SK-N-MC (cell line): ENCODE results near the gene HS3ST2.

Experiments
- EZH2 ChIP-seq: fragments of 200-600 bp; sonication (generic); IDR thresholded peaks from one replicate; pipeline ENCODE4 v1.6.1; 2017; ENCODE audit warnings: antibody characterized with exemption
- POLR2AphosphoS5 ChIP-seq: IDR thresholded peaks from 2 replicates; pipeline ENCODE4 v1.6.1; 2012; ENCODE audit warnings: mild to moderate bottlenecking, low read depth, low read length, borderline replicate concordance

- TF ChIP-seq EZH2 (no peak), POLR2AphosphoS5 (no peak)
Observed at GRCh38 chr16:22942811-22943210, 128.8 kb downstream of the HS3ST2 start.
